Adrenal gland (tissue), 12 donors: ENCODE results near the gene SMIM1. TPM values are rescaled to one million over a fixed set of nuclear protein-coding genes. Genes with fewer than 3 reads are reported as not detected.
A peak's percentile ranks its signal among the peaks of the same experiment; 100 is the strongest.

Experiments
- DNase-seq, 7 donors: peaks; one replicate each; pipeline ENCODE4 v3.0.0-alpha.2; 2019 to 2020
- H3K27ac ChIP-seq, 5 donors: fragments of 200-600 bp; sonication (generic) in 4 of 5; 1 replicate in 3 of 5; 2 replicates in 2 of 5; pipeline versions ENCODE4 v1.5.1 to v1.8.0; 2016 to 2020; ENCODE audit warnings: mild to moderate bottlenecking in 1 of 5
- H3K27me3 ChIP-seq: fragments of 200-600 bp; 2 replicates; pipeline ENCODE4 v1.8.0; 2021
- H3K36me3 ChIP-seq, 2 donors: fragments of 200-600 bp; replicated peaks in 1 of 2; 1 replicate in 1 of 2; 2 replicates in 1 of 2; pipeline versions ENCODE4 v1.5.1 to v1.8.0; 2018 to 2022
- H3K4me1 ChIP-seq, 2 donors: fragments of 200-600 bp; replicated peaks in 1 of 2; 1 replicate in 1 of 2; 2 replicates in 1 of 2; pipeline versions ENCODE4 v1.5.1 to v1.8.0; 2018 to 2021
- H3K4me3 ChIP-seq, 4 donors: fragments of 200-600 bp; sonication (generic) in 3 of 4; one replicate each; pipeline ENCODE4 v1.5.1; 2016 to 2018
- H3K9me3 ChIP-seq, 3 donors: fragments of 200-600 bp; sonication (generic) in 1 of 3; replicated peaks in 1 of 3; 1 replicate in 2 of 3; 2 replicates in 1 of 3; pipeline versions ENCODE4 v1.5.1 to v1.8.0; 2016 to 2021
- POLR2A ChIP-seq, 2 donors: fragments of 450-650 bp; IDR thresholded peaks; one replicate each; pipeline ENCODE4 v1.6.1; 2017; ENCODE audit warnings: antibody characterized with exemption in 2 of 2, mild to moderate bottlenecking in 2 of 2, moderate library complexity in 1 of 2
- WGBS, 4 donors: extraction: QIAGEN DNeasy Blood & Tissue Kit in 2 of 4; methylation state at CpG; one replicate each; pipeline versions ENCODE4 v1.1.5 to v1.1.7; 2013 to 2017; 5-methylcytosine and 5-hydroxymethylcytosine counted together
- intact Hi-C, 2 donors: fragments of 100-400 bp; cut with DNase I; formaldehyde crosslinking; loops; one replicate each; pipeline versions ENCODE4 v1.14.1 to v1.15.0; 2022 to 2023
- polyA plus RNA-seq, 3 donors: library from polyadenylated mRNA; stranded (reverse); fragments of 200-250 nt in 2 of 3; fragments of 350-450 nt in 1 of 3; fragmentation: Illumina TruSeq in 1 of 3; extraction: RNeasy Lipid Tissue Mini Kit (QIAGEN cat#74804) in 1 of 3; gene quantifications; one replicate each; pipeline ENCODE4 v1.2.3, GENCODE V29; 2013 to 2014
- total RNA-seq, 9 donors: library from RNA; depleted of rRNA in 4 of 9; stranded (reverse); fragments of >200 nt in 4 of 9; fragments of 120-200 nt in 1 of 9; fragmentation: NEBNext Ultra II Directional in 1 of 9; extraction: Animal tissue kit (Norgen Biotek cat#: 25700) in 1 of 9; gene quantifications; one replicate each; pipeline versions ENCODE4 v1.1.0 to v1.2.4, GENCODE V29; 2013 to 2023
- TF ChIP-seq, protein P1 (sequence below), 6 experiments: fragments of 450-650 bp in 4 of 6; fragments of 200-600 bp in 2 of 6; sonication (generic) in 1 of 6; IDR thresholded peaks; 1 replicate in 5 of 6; 2 replicates in 1 of 6; pipeline versions ENCODE4 v1.5.1 to v1.8.0; 2016 to 2021; ENCODE audit warnings: antibody characterized with exemption in 6 of 6, mild to moderate bottlenecking in 2 of 6, moderate library complexity in 1 of 6
- donor health status: healthy with polysubstance abuse.
- donor health status: Bipolar disorder and iron deficiency.
- donor health status: DM: yes; HTN: yes; CAD: no.
- donor health status: DM: no; HTN: no; CAD: no.
- donor health status: DM: no; HTN: no; CAD: no.
- donor health status: DM: yes; HTN: yes; CAD: no.

Gene SMIM1
- total and polyA plus RNA-seq, 12 donors, result 0.35 to 22.0 (median 7.0) TPM; not detected in 2

DNA sequence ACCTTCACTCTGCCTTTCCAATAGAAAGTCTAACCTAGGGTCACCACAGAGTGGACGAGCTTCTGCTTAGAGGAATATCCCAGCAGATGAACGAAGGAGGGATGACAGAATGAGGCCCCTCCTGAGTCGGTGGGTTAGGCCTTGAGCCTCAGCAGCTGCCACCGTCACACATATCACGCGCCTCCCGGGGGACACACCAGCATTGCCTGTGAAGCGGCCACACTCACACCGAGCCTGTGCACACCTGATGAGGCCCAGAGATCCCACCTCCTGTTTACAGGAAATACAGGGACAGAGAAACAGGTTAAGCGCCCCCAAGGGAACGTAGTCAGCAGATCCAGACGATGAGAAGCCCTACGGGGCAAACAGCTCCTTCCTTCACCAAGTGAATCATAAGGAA is 48.9 kb downstream of the SMIM1 start:
- 85 to 90% (median 87%) methylated on average over 11 to 13 of the region's 13 CpGs for WGBS, 4 donors
- H3K4me1 ChIP-seq, result no peaks in the 10 kb centered on the region
- no peak for DNase-seq
- H3K36me3 ChIP-seq, result peaks cover 0 to 60% of the 10 kb centered on the region in 2 donors
- no peak for TF ChIP-seq POLR2A (IDR thresholded peaks at IDR 0.05)
- TF ChIP-seq, protein P1, sequence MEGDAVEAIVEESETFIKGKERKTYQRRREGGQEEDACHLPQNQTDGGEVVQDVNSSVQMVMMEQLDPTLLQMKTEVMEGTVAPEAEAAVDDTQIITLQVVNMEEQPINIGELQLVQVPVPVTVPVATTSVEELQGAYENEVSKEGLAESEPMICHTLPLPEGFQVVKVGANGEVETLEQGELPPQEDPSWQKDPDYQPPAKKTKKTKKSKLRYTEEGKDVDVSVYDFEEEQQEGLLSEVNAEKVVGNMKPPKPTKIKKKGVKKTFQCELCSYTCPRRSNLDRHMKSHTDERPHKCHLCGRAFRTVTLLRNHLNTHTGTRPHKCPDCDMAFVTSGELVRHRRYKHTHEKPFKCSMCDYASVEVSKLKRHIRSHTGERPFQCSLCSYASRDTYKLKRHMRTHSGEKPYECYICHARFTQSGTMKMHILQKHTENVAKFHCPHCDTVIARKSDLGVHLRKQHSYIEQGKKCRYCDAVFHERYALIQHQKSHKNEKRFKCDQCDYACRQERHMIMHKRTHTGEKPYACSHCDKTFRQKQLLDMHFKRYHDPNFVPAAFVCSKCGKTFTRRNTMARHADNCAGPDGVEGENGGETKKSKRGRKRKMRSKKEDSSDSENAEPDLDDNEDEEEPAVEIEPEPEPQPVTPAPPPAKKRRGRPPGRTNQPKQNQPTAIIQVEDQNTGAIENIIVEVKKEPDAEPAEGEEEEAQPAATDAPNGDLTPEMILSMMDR (IDR thresholded peaks at IDR 0.05), result no peak
- no peak overlapping the region for H3K4me3 ChIP-seq
- H3K27me3 ChIP-seq, result no peaks in the 10 kb centered on the region
- intact Hi-C loops, result no loop called here
- H3K9me3 ChIP-seq, result no peaks in the 10 kb centered on the region
- no peak overlapping the region for H3K27ac ChIP-seq

DNA sequence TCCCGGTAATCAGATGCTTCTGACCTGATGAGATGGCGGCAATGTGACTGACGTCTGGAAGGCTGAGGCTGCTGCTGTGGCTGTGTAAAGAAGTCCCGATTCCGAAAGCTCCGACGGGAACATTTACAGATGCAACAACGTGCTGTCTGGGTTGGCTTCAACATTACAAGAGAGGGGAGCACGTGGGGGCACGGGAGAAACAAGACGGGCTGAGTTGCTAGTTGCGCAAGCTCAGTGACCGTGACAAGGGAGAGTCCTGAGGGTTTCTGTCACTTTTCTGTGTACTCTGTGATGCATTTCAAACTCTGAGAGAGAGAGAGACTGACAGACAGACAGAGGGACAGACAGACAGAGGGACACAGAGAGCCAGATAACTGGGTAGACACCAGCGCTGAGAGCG is 49.4 kb downstream of the SMIM1 start:
- Histone ChIP-seq H3K9me3 (no peaks in the 10 kb centered on the region), H3K4me3 (no peak overlapping the region), H3K27me3 (no peaks in the 10 kb centered on the region), H3K27ac (no peak overlapping the region), H3K36me3 (peaks cover 0 to 61% of the 10 kb centered on the region in 2 donors), H3K4me1 (no peaks in the 10 kb centered on the region)
- no peak for DNase-seq
- WGBS, 4 donors, result 89 to 94% (median 91%) methylated on average over 15 of the region's 15 CpGs
- intact Hi-C loops, result no loop called here
- TF ChIP-seq POLR2A (IDR thresholded peaks at IDR 0.05), result no peak
- TF ChIP-seq, protein P1 (IDR thresholded peaks at IDR 0.05), result no peak

DNA sequence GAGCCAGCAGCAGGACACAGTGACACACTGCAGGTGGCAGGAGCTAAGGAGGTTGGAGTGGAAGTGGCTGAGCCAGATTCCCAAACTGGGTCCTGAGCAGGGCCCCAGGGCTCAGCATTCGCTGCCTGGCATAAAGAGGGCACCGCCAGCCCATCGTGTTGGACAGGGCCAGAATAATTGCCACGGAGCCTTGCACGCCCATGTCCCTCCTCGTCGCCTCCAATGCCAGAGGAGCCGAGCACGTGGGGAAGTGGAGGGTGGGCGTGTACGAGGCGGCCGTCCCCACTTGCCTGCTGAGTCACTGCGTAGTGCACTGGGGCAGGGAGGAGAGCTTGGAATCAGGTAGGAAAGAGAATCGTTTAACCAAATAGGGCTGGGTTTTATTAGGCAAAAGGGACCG is 49.9 kb downstream of the SMIM1 start:
- WGBS, 4 donors, result 84 to 89% (median 87%) methylated on average over 16 of the region's 16 CpGs
- no peaks in the 10 kb centered on the region for H3K4me1 ChIP-seq
- TF ChIP-seq, protein P1 (IDR thresholded peaks at IDR 0.05), result no peak
- TF ChIP-seq POLR2A (IDR thresholded peaks at IDR 0.05), result no peak
- DNase-seq, result no peak
- H3K4me3 ChIP-seq, result no peak overlapping the region
- H3K27me3 ChIP-seq, result no peaks in the 10 kb centered on the region
- peaks cover 0 to 64% of the 10 kb centered on the region in 2 donors for H3K36me3 ChIP-seq
- intact Hi-C loops, result no loop called here
- H3K27ac ChIP-seq, result no peak overlapping the region
- no peaks in the 10 kb centered on the region for H3K9me3 ChIP-seq

DNA sequence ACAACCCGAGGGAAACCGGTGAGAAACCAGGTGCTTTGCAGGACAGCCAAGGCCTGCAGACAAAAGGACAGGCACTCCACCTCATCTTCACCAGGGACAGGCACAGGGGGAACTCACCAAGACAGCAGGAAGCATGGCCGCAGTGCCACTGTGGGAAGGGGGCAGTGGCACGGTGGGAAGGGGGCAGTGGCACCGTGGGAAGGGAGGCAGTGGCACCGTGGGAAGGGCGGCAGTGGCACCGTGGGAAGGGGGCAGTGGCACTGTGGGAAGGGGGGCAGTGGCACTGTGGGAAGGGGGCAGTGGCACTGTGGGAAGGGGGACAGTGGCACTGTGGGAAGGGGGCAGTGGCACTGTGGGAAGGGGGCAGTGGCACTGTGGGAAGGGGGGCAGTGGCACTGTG is 52.1 kb downstream of the SMIM1 start:
- intact Hi-C loops, result no loop called here

More for the DNA sequence above, 52.1 kb downstream of the SMIM1 start:
- Histone ChIP-seq H3K4me1 (no peaks in the 10 kb centered on the region), H3K36me3 (peaks cover 0 to 87% of the 10 kb centered on the region in 2 donors), H3K27ac (no peak overlapping the region), H3K4me3 (no peak overlapping the region), H3K9me3 (no peaks in the 10 kb centered on the region), H3K27me3 (no peaks in the 10 kb centered on the region)
- 71 to 96% (median 91%) methylated on average over 5 to 8 of the region's 8 CpGs for WGBS, 4 donors
- DNase-seq, result peak in 1 of 7 donors; percentile 1
- TF ChIP-seq POLR2A (IDR thresholded peaks at IDR 0.05), result no peak
- TF ChIP-seq, protein P1 (IDR thresholded peaks at IDR 0.05), result no peak
